Activated CD4-positive, alpha-beta T cell treated with anti-CD3 and anti-CD28 coated beads, Interleukin-2, amount 10 ng/mL, durations not matched to agents 7 days and 5 days (primary cell): ENCODE results near the gene ONECUT2. TPM values are rescaled to one million over a fixed set of nuclear protein-coding genes. Genes with fewer than 3 reads are reported as not detected.

ENCODE experiments used
- CTCF ChIA-PET: fragments of 350-600 bp; sonication (Branson Sonifier 250); formaldehyde crosslinking; loops from one replicate; lab custom pipeline; 2021; ENCODE audit warnings: antibody characterized with exemption; lab: Charles Lee
- POLR2A ChIA-PET: fragments of 350-600 bp; sonication (Branson Sonifier 250); formaldehyde crosslinking; loops from one replicate; lab custom pipeline; 2021; ENCODE audit warnings: antibody characterized with exemption; lab: Charles Lee
- DNase-seq: peaks from one replicate; pipeline ENCODE4 v3.0.0-alpha.2; 2020
- H3K27ac Mint-ChIP-seq: one replicate; pipeline ENCODE4 v1.8.0; 2021; ENCODE audit warnings: mild to moderate bottlenecking, moderate library complexity, mixed read lengths
- H3K27me3 Mint-ChIP-seq: one replicate; pipeline ENCODE4 v1.8.0; 2021; ENCODE audit warnings: mixed read lengths
- H3K36me3 Mint-ChIP-seq: one replicate; pipeline ENCODE4 v1.8.0; 2021; ENCODE audit warnings: low read depth, mixed read lengths
- H3K4me1 Mint-ChIP-seq: one replicate; pipeline ENCODE4 v1.8.0; 2021; ENCODE audit warnings: mixed read lengths
- H3K4me3 Mint-ChIP-seq: one replicate; pipeline ENCODE4 v1.8.0; 2021; ENCODE audit warnings: mild to moderate bottlenecking, moderate library complexity, mixed read lengths
- H3K9me3 Mint-ChIP-seq: one replicate; pipeline ENCODE4 v1.8.0; 2021; ENCODE audit warnings: mixed read lengths
- total RNA-seq, 2 experiments: library from RNA; stranded (reverse); gene quantifications; one replicate each; pipeline ENCODE4 v1.2.3, GENCODE V29; 2021

Gene ONECUT2
- total RNA-seq, 2 experiments from 2014 or later: not detected

DNA sequence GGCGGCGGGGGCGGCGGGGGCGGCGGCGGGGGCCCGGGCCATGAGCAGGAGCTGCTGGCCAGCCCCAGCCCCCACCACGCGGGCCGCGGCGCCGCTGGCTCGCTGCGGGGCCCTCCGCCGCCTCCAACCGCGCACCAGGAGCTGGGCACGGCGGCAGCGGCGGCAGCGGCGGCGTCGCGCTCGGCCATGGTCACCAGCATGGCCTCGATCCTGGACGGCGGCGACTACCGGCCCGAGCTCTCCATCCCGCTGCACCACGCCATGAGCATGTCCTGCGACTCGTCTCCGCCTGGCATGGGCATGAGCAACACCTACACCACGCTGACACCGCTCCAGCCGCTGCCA is 644 bp downstream of the ONECUT2 start:
- POLR2A ChIA-PET: no interaction called here
- Mint-ChIP-seq H3K9me3 (no peaks in the 10 kb centered on the region), H3K4me3 (peak overlapping the region; percentile 54), H3K27ac (peak overlapping the region; percentile 73), H3K4me1 (peaks cover 23% of the 10 kb centered on the region), H3K27me3 (peaks cover 88% of the 10 kb centered on the region), H3K36me3 (peaks cover 8% of the 10 kb centered on the region)
- DNase-seq: no peak
- CTCF ChIA-PET: no interaction called here

DNA sequence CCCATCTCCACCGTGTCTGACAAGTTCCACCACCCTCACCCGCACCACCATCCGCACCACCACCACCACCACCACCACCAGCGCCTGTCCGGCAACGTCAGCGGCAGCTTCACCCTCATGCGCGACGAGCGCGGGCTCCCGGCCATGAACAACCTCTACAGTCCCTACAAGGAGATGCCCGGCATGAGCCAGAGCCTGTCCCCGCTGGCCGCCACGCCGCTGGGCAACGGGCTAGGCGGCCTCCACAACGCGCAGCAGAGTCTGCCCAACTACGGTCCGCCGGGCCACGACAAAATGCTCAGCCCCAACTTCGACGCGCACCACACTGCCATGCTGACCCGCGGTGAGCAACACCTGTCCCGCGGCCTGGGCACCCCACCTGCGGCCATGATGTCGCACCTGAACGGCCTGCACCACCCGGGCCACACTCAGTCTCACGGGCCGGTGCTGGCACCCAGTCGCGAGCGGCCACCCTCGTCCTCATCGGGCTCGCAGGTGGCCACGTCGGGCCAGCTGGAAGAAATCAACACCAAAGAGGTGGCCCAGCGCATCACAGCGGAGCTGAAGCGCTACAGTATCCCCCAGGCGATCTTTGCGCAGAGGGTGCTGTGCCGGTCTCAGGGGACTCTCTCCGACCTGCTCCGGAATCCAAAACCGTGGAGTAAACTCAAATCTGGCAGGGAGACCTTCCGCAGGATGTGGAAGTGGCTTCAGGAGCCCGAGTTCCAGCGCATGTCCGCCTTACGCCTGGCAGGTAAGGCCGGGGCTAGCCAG is 1.2 kb downstream of the ONECUT2 start:
- H3K27ac Mint-ChIP-seq: peak overlapping the region; percentile 80
- H3K27me3 Mint-ChIP-seq: peaks cover 90% of the 10 kb centered on the region
- POLR2A ChIA-PET: no interaction called here
- H3K9me3 Mint-ChIP-seq: no peaks in the 10 kb centered on the region
- peaks cover 25% of the 10 kb centered on the region for H3K4me1 Mint-ChIP-seq
- H3K4me3 Mint-ChIP-seq: peak overlapping the region; percentile 54
- CTCF ChIA-PET: no interaction called here
- peaks cover 8% of the 10 kb centered on the region for H3K36me3 Mint-ChIP-seq
- DNase-seq: no peak

DNA sequence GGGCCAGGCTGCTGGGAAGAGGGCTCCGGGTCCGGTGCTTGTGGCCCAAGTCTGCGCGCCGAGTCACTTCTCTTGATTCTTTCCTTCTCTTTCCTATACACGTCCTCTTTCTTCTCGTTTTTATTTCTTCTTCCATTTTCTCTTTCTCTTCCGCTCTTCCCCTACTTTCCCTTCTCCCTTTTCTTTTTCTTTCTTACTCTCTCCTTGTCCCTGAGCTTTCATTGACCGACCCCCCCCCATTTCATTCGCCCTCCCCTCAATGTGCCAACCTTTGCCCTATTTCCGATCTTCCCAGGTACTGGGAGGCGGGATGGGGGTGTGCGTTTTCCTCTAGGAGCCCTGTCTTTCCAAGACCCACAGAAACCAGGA is 1.8 kb downstream of the ONECUT2 start:
- ChIA-PET POLR2A (no interaction called here), CTCF (no interaction called here)
- H3K4me3 Mint-ChIP-seq: peak overlapping the region; percentile 38
- H3K36me3 Mint-ChIP-seq: peaks cover 10% of the 10 kb centered on the region
- no peak for DNase-seq
- H3K27me3 Mint-ChIP-seq: peaks cover 88% of the 10 kb centered on the region
- no peaks in the 10 kb centered on the region for H3K9me3 Mint-ChIP-seq
- peak overlapping the region; percentile 80 for H3K27ac Mint-ChIP-seq
- H3K4me1 Mint-ChIP-seq: peaks cover 28% of the 10 kb centered on the region

DNA sequence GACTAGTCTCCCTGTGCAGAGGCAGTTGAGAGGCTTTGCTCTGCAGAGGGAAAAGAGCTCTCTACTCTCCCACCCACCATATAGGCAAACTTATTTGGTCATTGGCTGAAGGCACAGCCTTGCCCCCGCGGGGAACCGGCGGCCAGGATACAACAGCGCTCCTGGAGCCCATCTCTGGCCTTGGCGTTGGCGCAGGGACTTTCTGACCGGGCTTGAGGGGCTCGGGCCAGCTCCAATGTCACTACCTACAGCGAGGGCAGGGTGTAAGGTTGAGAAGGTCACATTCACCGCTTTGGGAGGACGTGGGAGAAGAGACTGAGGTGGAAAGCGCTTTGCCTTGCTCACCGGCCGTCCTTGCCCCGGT is 2.2 kb downstream of the ONECUT2 start:
- POLR2A ChIA-PET: no interaction called here
- Mint-ChIP-seq H3K36me3 (peaks cover 10% of the 10 kb centered on the region), H3K4me3 (peak overlapping the region; percentile 16), H3K4me1 (peaks cover 28% of the 10 kb centered on the region), H3K27ac (peak overlapping the region; percentile 80), H3K27me3 (peaks cover 88% of the 10 kb centered on the region), H3K9me3 (no peaks in the 10 kb centered on the region)
- CTCF ChIA-PET: no interaction called here
- DNase-seq: no peak

DNA sequence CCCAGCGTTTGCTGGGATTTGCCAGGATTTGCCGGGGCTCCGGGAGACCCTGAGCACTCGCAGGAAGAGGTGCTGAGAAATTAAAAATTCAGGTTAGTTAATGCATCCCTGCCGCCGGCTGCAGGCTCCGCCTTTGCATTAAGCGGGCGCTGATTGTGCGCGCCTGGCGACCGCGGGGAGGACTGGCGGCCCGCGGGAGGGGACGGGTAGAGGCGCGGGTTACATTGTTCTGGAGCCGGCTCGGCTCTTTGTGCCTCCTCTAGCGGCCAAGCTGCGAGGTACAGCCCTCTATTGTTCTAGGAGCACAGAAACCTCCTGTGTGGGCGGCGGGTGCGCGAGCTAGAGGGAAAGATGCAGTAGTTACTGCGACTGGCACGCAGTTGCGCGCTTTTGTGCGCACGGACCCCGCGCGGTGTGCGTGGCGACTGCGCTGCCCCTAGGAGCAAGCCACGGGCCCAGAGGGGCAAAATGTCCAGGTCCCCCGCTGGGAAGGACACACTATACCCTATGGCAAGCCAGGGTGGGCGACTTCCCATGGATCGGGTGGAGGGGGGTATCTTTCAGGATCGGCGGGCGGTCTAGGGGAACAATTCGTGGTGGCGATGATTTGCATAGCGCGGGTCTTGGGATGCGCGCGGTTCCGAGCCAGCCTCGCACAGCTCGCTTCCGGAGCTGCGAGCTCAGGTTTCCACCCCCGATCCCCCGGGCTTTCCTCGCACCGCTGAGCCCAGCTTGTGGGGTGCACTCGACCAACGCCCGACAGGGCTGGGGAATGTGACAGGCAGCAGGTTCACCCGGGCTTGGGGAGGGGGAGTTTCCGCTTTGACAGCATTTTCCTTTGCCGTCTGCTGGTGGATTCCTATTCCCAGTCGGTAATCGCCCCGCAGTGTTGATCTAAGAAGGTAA is 2.8 kb downstream of the ONECUT2 start:
- Mint-ChIP-seq H3K4me3 (peak overlapping the region; percentile 16), H3K9me3 (no peaks in the 10 kb centered on the region), H3K27ac (peak overlapping the region; percentile 80), H3K27me3 (peaks cover 89% of the 10 kb centered on the region), H3K4me1 (peaks cover 28% of the 10 kb centered on the region), H3K36me3 (peaks cover 10% of the 10 kb centered on the region)
- POLR2A ChIA-PET: no interaction called here
- DNase-seq: peak; percentile 30
- CTCF ChIA-PET: no interaction called here

DNA sequence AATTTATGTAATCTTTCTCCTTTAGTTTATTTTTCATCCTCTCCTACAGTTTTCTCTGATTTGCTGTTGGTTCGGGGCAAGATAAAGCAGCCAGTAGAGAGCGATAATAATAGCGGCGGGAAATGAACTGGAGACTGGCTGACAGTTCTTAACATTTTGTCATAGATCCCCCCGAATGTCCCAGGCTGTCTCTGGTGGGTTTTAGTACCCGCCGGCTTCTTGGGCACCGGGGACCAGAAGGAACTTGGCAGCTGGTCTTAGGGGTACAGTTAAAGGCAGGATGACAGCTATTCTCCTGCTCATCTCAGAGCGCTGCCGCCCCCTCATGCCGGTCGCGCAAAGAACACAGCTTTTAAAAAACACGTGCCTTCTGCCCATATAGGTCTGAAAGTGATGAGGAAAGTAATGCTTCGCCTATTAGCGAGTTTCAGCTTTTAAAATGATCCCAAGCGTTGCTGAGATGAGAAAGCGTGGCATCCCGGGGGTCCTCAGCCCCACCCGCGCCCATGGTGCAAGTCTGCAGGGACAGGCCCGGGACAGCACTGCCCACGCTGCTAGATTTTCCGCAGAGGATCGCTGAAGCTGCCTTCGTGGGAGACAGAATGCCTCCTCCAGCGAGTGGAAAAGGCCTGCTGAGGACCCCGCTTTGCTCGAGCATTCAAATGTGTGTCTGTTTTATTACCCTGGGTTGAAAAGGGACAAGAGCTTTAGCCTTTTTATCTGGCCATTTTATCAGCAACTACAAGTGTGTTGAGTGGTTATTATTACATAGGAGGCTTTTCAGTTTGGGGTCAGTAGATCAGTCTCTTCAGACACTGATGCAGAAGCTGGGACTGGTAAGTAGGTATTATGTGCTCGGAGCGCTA is 3.8 kb downstream of the ONECUT2 start:
- CTCF ChIA-PET: no interaction called here
- Mint-ChIP-seq H3K4me1 (peaks cover 26% of the 10 kb centered on the region), H3K9me3 (no peaks in the 10 kb centered on the region), H3K27me3 (peaks cover 88% of the 10 kb centered on the region), H3K27ac (peak overlapping the region; percentile 1), H3K4me3 (no peak overlapping the region), H3K36me3 (peaks cover 10% of the 10 kb centered on the region)
- DNase-seq: no peak
- POLR2A ChIA-PET: no interaction called here

DNA sequence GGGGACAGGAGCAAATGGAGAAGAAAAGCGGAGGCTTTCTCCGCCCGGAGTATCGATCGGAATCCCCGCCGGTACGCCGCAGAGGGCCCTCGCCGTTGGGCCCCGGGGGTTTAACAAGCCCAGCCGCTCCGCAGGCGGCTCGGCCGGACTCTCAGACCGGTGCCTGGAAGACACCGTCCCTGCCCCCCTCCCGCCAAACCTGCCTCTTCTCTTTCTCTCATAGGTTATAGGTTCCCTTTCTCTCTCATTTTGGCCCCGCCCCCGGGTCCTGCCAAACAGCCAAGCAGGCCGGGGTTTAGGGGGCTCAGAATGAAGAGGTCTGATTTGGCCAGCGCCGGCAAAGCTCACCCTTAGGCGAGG is 4.4 kb downstream of the ONECUT2 start:
- ChIA-PET CTCF (no interaction called here), POLR2A (no interaction called here)
- DNase-seq: no peak
- Mint-ChIP-seq H3K4me1 (peaks cover 26% of the 10 kb centered on the region), H3K4me3 (peak overlapping the region; percentile 16), H3K27ac (no peak overlapping the region), H3K36me3 (peaks cover 10% of the 10 kb centered on the region), H3K27me3 (peaks cover 88% of the 10 kb centered on the region), H3K9me3 (no peaks in the 10 kb centered on the region)

DNA sequence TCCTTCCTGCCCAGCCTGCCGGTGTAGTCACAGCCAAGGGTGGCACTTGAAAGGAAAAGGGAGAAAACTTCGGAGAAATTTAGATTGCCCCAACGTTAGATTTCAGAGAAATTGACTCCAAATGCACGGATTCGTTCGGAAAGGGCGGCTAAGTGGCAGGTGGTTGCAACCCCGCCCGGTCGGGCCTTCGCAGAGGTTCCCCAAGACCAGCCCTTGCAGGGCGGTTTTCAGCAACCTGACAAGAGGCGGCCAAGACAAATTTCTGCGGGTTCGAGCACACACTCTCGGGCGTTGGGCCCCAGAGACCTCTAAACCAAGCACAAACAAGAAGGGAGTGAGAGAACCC is 4.8 kb downstream of the ONECUT2 start:
- no peak for DNase-seq
- H3K4me3 Mint-ChIP-seq: peak overlapping the region; percentile 16
- H3K4me1 Mint-ChIP-seq: peaks cover 26% of the 10 kb centered on the region
- POLR2A ChIA-PET: no interaction called here
- peaks cover 10% of the 10 kb centered on the region for H3K36me3 Mint-ChIP-seq
- H3K9me3 Mint-ChIP-seq: no peaks in the 10 kb centered on the region
- CTCF ChIA-PET: no interaction called here
- peak overlapping the region; percentile 36 for H3K27ac Mint-ChIP-seq
- H3K27me3 Mint-ChIP-seq: peaks cover 87% of the 10 kb centered on the region

DNA sequence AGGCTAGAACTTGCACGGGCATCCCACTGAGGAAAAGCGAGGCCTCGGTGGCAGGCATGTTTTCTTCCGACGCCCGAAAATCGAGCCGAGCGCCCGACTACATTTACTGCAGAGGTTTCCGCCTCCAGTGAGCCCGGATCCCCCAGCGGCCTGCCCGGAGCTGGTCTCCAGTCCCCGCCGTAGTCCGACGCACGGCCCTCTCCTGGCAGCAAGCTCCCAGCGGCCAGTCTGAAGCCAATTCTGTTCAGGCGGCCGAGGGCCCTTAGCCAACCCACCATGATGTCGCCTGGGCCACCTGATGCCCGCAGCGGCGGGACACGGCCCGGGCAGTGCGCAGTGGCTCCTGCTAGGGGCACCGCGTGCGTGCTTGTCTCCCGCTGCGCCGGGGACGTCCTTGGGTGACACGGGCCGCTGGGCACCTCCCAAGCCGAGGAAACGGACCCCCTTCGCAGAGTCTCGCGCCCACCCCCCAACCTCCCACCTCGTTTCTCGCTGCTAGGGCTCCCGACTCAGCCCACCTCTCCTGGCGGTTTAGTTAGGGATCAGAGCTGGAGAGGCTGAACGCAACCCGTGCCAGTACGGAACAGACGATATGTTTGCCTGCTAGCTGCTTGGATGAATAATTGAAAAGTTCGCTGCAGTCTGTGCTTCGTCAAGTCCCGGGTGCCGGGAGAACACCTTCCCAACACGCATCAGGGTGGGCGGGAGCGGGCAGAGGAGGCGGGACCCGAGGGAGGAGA is 5.3 kb downstream of the ONECUT2 start:
- H3K4me1 Mint-ChIP-seq: peaks cover 26% of the 10 kb centered on the region
- H3K27ac Mint-ChIP-seq: peak overlapping the region; percentile 73
- H3K27me3 Mint-ChIP-seq: peaks cover 91% of the 10 kb centered on the region
- no peak overlapping the region for H3K4me3 Mint-ChIP-seq
- ChIA-PET POLR2A (no interaction called here), CTCF (no interaction called here)
- peaks cover 10% of the 10 kb centered on the region for H3K36me3 Mint-ChIP-seq
- H3K9me3 Mint-ChIP-seq: no peaks in the 10 kb centered on the region
- no peak for DNase-seq

DNA sequence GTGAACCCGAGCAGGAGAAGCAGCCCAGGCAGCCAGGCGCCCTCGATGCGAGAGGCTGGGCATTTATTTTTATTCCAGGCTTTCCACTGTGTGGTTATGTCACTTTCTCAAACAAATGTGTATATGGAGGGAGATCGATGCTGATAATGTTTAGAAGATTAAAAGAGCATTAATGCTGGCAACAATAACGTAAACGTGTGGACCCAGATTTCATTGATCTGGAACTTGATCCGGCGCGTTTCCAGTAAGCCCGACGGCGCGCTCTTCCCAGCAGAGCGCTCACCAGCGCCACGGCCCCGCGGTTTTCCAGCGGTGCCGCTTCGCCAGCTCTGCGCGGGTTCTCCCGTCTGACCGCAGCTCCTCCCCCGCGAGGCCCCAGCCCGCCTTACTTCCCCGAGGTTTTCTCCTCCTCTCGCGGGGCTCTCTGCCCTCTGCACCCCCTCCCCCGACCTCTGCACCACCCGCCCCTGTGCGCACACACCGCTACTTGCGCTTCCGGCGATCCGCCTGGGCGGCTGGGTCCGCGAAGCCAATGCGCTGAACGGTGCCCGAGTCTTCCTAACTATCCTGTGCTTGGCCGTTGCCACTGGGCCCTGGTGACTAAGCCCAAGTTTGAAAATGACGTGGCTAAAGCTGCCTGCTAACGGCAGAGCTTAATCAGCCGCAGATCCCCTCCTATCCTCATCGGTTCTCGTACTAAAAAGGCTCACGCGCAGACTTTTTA is 6.1 kb downstream of the ONECUT2 start:
- no peaks in the 10 kb centered on the region for H3K9me3 Mint-ChIP-seq
- peaks cover 23% of the 10 kb centered on the region for H3K4me1 Mint-ChIP-seq
- no peak for DNase-seq
- ChIA-PET POLR2A (no interaction called here), CTCF (no interaction called here)
- peaks cover 10% of the 10 kb centered on the region for H3K36me3 Mint-ChIP-seq
- peaks cover 91% of the 10 kb centered on the region for H3K27me3 Mint-ChIP-seq
- peak overlapping the region; percentile 30 for H3K4me3 Mint-ChIP-seq
- H3K27ac Mint-ChIP-seq: peak overlapping the region; percentile 77

DNA sequence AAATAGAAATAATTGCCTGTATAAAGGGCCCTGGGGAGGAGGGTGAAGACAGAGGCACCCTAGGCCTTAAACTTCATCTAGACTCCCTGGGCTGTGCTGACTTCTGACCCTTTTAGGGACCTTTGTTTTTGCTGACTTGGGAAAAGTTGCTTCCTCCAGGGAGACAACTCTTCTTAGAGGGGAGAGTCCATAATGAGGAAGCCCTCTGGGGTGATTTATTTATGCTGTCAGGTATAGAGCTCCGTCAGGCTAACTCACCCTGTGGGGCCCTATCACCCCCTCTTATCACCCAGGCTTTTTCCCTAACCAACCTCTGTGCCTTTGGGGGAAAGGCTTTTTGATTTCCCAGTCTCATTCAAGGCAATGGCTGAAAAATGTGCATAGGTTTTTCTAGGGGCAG is 8.1 kb downstream of the ONECUT2 start:
- H3K27me3 Mint-ChIP-seq: peaks cover 73% of the 10 kb centered on the region
- ChIA-PET CTCF (no interaction called here), POLR2A (no interaction called here)
- H3K36me3 Mint-ChIP-seq: peaks cover 1% of the 10 kb centered on the region
- no peak overlapping the region for H3K27ac Mint-ChIP-seq
- H3K4me1 Mint-ChIP-seq: peaks cover 9% of the 10 kb centered on the region
- no peaks in the 10 kb centered on the region for H3K9me3 Mint-ChIP-seq
- no peak overlapping the region for H3K4me3 Mint-ChIP-seq
- no peak for DNase-seq

DNA sequence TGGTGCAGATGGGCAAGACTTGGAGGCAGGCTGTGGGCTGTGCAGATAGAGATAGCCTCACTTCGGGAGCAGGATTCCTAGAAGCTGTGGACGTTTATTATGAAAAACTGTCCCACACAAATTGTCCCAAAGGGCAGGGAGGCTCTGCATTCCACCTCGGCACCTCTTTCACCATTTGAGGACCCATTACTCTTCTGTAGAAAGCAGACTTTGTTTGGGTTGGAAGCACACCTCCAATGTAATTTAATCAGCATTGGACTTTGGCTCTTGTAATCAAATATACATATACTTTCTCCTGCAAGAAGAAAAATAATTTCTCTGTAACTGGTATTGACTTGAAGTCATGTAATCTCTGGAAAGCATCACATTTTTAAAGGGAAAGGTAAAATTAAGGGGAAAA is 8.5 kb downstream of the ONECUT2 start:
- CTCF ChIA-PET: no interaction called here
- no peak overlapping the region for H3K27ac Mint-ChIP-seq
- H3K4me1 Mint-ChIP-seq: peaks cover 7% of the 10 kb centered on the region
- POLR2A ChIA-PET: no interaction called here
- DNase-seq: no peak
- H3K27me3 Mint-ChIP-seq: peaks cover 69% of the 10 kb centered on the region
- no peak overlapping the region for H3K4me3 Mint-ChIP-seq
- H3K9me3 Mint-ChIP-seq: no peaks in the 10 kb centered on the region
- H3K36me3 Mint-ChIP-seq: peaks cover 1% of the 10 kb centered on the region
